Body of pancreas (tissue), 4 donors: ENCODE measurements around the gene PPIP5K1.

Experiments
- CTCF ChIP-seq, 7 experiments: fragments of 450-650 bp in 4 of 7; fragments of 200-600 bp in 3 of 7; sonication (generic) in 3 of 7; IDR thresholded peaks; one replicate each; pipeline ENCODE4 v1.5.1; 2016 to 2019; ENCODE audit warnings: antibody characterized with exemption in 7 of 7
- POLR2A ChIP-seq, 3 donors: fragments of 450-650 bp; IDR thresholded peaks; one replicate each; pipeline ENCODE4 v1.6.1; 2016; ENCODE audit warnings: antibody characterized with exemption in 3 of 3, mild to moderate bottlenecking in 2 of 3

- TF ChIP-seq CTCF (IDR thresholded peaks at IDR 0.05) (no peak), POLR2A (IDR thresholded peaks at IDR 0.05) (no peak)
Observed at GRCh38 chr15:43527016-43527801, 62.8 kb downstream of the PPIP5K1 start.
